Cardiac ventricle fibroblast (primary cell): ENCODE results near the gene ARL2BP. TPM values are rescaled to one million over a fixed set of nuclear protein-coding genes. Genes with fewer than 3 reads are reported as not detected.

Experiments used
- total RNA-seq: library from RNA; depleted of rRNA; stranded (reverse); fragments of >200 nt; gene quantifications from 2 replicates; pipeline ENCODE4 v1.2.3, GENCODE V29; 2015

Gene ARL2BP
- 50.4 and 69.6 TPM in 2 replicates for total RNA-seq

DNA sequence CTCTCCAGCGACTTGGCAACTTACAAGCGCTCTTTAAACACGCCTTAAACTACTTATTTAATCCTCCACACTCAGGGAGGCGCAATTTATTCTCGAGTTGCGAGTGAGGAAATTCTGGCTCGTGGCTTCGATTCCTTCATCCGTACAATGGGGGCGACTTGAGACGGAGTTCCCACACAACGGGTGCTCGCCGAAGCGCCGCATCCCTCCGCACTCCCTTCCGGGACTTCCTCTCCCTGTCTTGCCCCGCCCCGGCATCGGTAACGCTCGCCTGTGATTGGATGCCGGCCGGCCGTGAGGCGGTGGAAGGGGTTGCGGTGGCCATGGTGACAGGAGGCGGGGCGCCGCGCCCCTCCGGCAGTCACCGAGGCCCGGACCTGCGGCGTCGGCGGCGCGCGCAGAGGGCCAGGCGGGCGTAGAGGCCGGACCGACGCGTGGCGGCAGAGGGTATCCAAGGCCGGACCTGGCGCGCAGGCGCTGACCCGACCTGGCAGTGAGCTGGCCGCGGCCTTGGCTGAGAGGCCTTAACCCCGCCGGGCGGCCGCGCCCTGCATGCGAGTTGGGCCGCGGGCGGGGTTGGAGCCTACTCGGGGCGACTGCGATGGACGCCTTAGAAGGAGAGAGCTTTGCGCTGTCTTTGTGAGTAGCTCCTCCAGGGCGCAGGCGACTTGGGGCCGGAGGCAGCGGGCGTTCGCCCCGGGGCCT lies at the start of gene ARL2BP:
TSS of gene ARL2BP (plus strand) at position 493 of the 705 bp plus-strand sequence. CDS start at position 602, 109 bp downstream.

DNA sequence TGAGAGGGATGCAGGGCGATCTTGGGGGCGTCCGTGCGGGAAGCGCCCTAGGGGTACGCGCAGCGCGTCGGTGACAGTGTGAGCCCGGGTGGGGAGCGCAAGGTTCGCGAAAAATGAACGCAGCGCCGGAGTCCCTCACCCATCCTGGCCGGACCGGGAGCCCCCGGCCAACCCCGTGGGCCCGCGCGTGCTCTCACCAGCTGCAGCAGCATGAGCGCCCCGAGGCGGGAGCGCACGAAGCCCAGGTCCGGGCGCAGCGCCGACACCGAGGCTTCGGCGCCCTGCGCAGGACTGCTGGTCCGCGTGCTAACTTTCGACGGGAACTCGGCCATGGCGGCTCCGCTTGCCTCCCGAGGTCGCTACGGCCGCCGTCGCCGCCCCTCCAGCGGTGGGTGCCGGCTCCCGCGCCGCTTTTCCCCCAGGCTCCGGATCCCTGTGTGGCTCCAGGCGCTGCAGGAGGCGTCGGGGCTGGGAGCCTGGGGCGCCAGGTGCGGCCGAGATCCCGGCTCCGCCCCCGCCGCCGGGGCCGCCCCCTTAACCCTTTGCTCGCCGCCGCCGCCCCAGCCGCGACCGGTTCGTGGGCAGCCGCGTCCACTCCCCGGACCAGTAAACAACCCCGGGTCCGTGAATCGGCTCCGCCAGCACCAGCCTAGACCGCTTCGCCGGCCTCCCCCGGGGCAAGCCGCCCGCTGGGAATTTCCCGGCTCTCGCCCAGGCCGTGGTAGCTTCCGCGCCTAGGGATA lies 39.3 kb downstream of the ARL2BP start, which contains the start of gene PLLP:
TSS of gene PLLP (minus strand) at position 464 of the 743 bp plus-strand sequence. CDS start at position 332, 132 bp downstream.

Other genes starting within 250 kb of the ARL2BP start
- 4.8 and 8.0 TPM in 2 replicates for gene CPNE2, start 152.7 kb upstream of the ARL2BP start, total RNA-seq
- 51.5 and 55.9 TPM in 2 replicates for gene PSME3IP1, start 59.2 kb upstream of the ARL2BP start, total RNA-seq
- gene RSPRY1, start 58.9 kb upstream of the ARL2BP start, total RNA-seq, result 24.0 and 30.1 TPM in 2 replicates
- 0.20 and 0.37 TPM in 2 replicates for gene PLLP, start 39.4 kb downstream of the ARL2BP start, total RNA-seq
- gene CCL22, start 113.5 kb downstream of the ARL2BP start, total RNA-seq, result not detected in 2 replicates
- gene CX3CL1, start 127.2 kb downstream of the ARL2BP start, total RNA-seq, result 3.4 and 5.6 TPM in 2 replicates
- gene CCL17, start 159.5 kb downstream of the ARL2BP start, total RNA-seq, result not detected in 2 replicates
- gene CIAPIN1, start 202.1 kb downstream of the ARL2BP start, total RNA-seq, result 22.4 and 22.9 TPM in 2 replicates
- gene COQ9, start 202.2 kb downstream of the ARL2BP start, total RNA-seq, result 28.6 and 29.6 TPM in 2 replicates
- 60.8 and 73.7 TPM in 2 replicates for gene POLR2C, start 217.4 kb downstream of the ARL2BP start, total RNA-seq
- 39.1 and 54.1 TPM in 2 replicates for gene DOK4, start 241.2 kb downstream of the ARL2BP start, total RNA-seq